ENCODE results near the gene TMEM184C. TPM values are rescaled to one million over a fixed set of nuclear protein-coding genes. Genes with fewer than 3 reads are reported as not detected.

The TMEM184C gene
- total and polyA plus RNA-seq, 2 of the 8 experiments (the other 6 are each of a cell fraction or from before 2014, with no cell fraction given), result 11.1 to 42.4 TPM

DNA sequence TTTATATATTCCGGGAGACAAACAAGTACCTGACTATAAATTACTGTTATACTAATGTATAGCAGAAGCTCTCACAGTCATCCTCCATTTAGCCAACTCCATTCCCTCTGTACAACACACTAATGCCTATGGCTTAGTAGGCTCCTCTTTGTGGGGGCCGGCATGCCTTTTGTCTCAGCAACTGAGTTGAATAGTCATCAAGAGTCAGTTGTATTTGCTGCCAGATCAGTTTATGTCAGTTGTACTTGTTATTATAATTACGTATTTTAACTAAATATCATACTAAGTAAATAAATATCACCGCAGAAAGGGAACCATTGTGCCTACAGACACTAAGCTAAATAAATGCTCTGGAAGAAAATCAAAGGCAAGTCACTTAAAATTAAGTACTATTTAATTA lies 56.9 kb downstream of the TMEM184C start:
- ChIA-PET CTCF (ENCODE audit: partially characterized antibody) (interaction anchor here (0.7 to 1.8 kb wide), 4 partner anchors 9 to 193 kb away, joined by 3 to 6 read pairs (median 3); no protein-coding TSS in a partner anchor), POLR2A (ENCODE audit: partially characterized antibody) (interaction anchor here (1.7 kb wide), 1 partner anchor 10 kb away, joined by 6 read pairs; the partner anchor contains the start of gene PRMT9)
- no peaks in the 10 kb centered on the region; the same call in 1 of the 2 replicates for H3K79me1 ChIP-seq (ENCODE audit: low read depth, low read length)
- H2BK15ac ChIP-seq (ENCODE audit: low read length), result no peak overlapping the region
- no peaks in the 10 kb centered on the region for H3K4me1 ChIP-seq (replicated peaks in 1 of 4; ENCODE audit: control insufficient read depth in 3 of 4, insufficient read depth in 4 of 4, low read length in 3 of 4)
- H3K4me2 ChIP-seq (ENCODE audit: insufficient read depth in 1 of 2, low read depth in 2 of 2, low read length in 2 of 2), result no peak overlapping the region
- H3K18ac ChIP-seq (ENCODE audit: extremely low read depth, low read length), result no peak overlapping the region
- no peak overlapping the region for H3K27ac ChIP-seq (ENCODE audit: low read depth, low read length)
- no peak overlapping the region for H3K9ac ChIP-seq (replicated peaks in 1 of 4; ENCODE audit: extremely low read depth in 1 of 4, low read depth in 3 of 4, low read length in 3 of 4)
- no peak overlapping the region for H2BK5ac ChIP-seq (ENCODE audit: low read depth, low read length)
- H3K4ac ChIP-seq (replicated peaks; ENCODE audit: insufficient read length, low read depth, low read length), result no peak overlapping the region
- no peak overlapping the region for H3K23ac ChIP-seq (ENCODE audit: insufficient read length)
- no peaks in the 10 kb centered on the region for H4K20me1 ChIP-seq (replicated peaks in 1 of 2; ENCODE audit: control insufficient read depth in 1 of 2, insufficient read depth in 2 of 2, low read length in 2 of 2)
- H3K56ac ChIP-seq (replicated peaks; ENCODE audit: insufficient read length, low read depth, low read length), result no peak overlapping the region
- H2BK120ac ChIP-seq (replicated peaks; ENCODE audit: low read depth, low read length), result no peak overlapping the region
- no peaks in the 10 kb centered on the region for H3K27me3 ChIP-seq (replicated peaks in 1 of 4; ENCODE audit: control insufficient read depth in 3 of 4, extremely low read depth in 1 of 4, insufficient read depth in 3 of 4, low read length in 3 of 4)
- H3K79me2 ChIP-seq (ENCODE audit: control insufficient read depth in 1 of 2, insufficient read depth in 2 of 2, low read length in 2 of 2), result peaks cover 0 to 8% of the 10 kb centered on the region in 2 experiments; a peak in 1 of 4 replicates
- H4K5ac ChIP-seq (ENCODE audit: insufficient read length, low read depth, low read length), result no peak overlapping the region
- TF ChIP-seq CBX5 (IDR thresholded peaks at IDR 0.05; ENCODE audit: low read depth, low read length) (no peak), TAF7 (optimal IDR thresholded peaks at IDR 0.05; ENCODE audit: borderline replicate concordance, low read depth, low read length) (no peak), HDAC6 (IDR thresholded peaks at IDR 0.05; ENCODE audit: low read depth, low read length) (no peak), KDM5A (IDR thresholded peaks at IDR 0.05; ENCODE audit: low read length) (no peak), BACH1 (IDR thresholded peaks at IDR 0.05; ENCODE audit: low read length) (no peak), SP4 (IDR thresholded peaks at IDR 0.05; ENCODE audit: low read length) (no peak), TAF1 (IDR thresholded peaks at IDR 0.05; ENCODE audit: low read depth, low read length) (no peak), ASH2L (IDR thresholded peaks at IDR 0.05; ENCODE audit: low read length) (no peak), KDM4A (IDR thresholded peaks at IDR 0.05; ENCODE audit: low read depth, low read length, severe bottlenecking) (no peak)
- TF ChIP-seq, protein P1, sequence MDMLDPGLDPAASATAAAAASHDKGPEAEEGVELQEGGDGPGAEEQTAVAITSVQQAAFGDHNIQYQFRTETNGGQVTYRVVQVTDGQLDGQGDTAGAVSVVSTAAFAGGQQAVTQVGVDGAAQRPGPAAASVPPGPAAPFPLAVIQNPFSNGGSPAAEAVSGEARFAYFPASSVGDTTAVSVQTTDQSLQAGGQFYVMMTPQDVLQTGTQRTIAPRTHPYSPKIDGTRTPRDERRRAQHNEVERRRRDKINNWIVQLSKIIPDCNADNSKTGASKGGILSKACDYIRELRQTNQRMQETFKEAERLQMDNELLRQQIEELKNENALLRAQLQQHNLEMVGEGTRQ (IDR thresholded peaks at IDR 0.05; ENCODE audit: low read length), result no peak
- DNase-seq (ENCODE audit: low read depth in 1 of 2, low spot score in 2 of 2) (no peak), FAIRE-seq (no peak)
- no peak overlapping the region for H2BK12ac ChIP-seq (ENCODE audit: low read depth, low read length)
- H4K91ac ChIP-seq (replicated peaks; ENCODE audit: insufficient read length, low read length), result no peak overlapping the region
- H3K23me2 ChIP-seq (ENCODE audit: low read depth, low read length), result no peaks in the 10 kb centered on the region
- H3K36me3 ChIP-seq (ENCODE audit: control insufficient read depth in 2 of 4, insufficient read depth in 4 of 4, low read length in 3 of 4), result peaks cover 0 to 8% (median 3%) of the 10 kb centered on the region in 4 experiments; a peak in 3 of 8 replicates
- no peak overlapping the region for H4K8ac ChIP-seq (ENCODE audit: extremely low read depth, insufficient read depth, low read length)
- no peaks in the 10 kb centered on the region for H3K9me3 ChIP-seq (ENCODE audit: insufficient read depth in 2 of 2, low read depth in 1 of 2, low read length in 1 of 2)
- no peak overlapping the region for H2BK20ac ChIP-seq (ENCODE audit: low read length)
- H3K4me3 ChIP-seq (ENCODE audit: extremely low read depth in 1 of 4, insufficient read depth in 2 of 4, low read depth in 3 of 4, low read length in 4 of 4), result no peak overlapping the region
- no peak overlapping the region for H3K14ac ChIP-seq (ENCODE audit: insufficient read length)
- H2AFZ ChIP-seq (ENCODE audit: low read length), result no peak overlapping the region
- no peak overlapping the region for H2AK5ac ChIP-seq (ENCODE audit: low read depth, low read length)
- WGBS, 2 experiments (ENCODE audit: extremely low coverage in 1 of 2, insufficient coverage in 1 of 2, insufficient read length in 1 of 2, insufficient replicate concordance in 2 of 2, low coverage in 1 of 2, low lambda C conversion rate in 2 of 2, missing lambda C conversion rate in 1 of 2), result 85% methylated on average over 4 of the region's 4 CpGs; no CpG with 5 or more reads in 1 of the 2 experiments

Measured in H1 (cell line).